MM.1S (cell line): ENCODE results near the gene C16orf78.

Source experiments
- DNase-seq: peaks from one replicate; pipeline ENCODE4 v3.0.0-alpha.2; 2015
- H2AFZ ChIP-seq: fragments of 300-600 bp; sonication (generic); 2 replicates; pipeline ENCODE4 v1.6.0; 2016; ENCODE audit warnings: antibody characterized with exemption, low read length
- H3F3A ChIP-seq: fragments of 300-600 bp; sonication (generic); 2 replicates; pipeline ENCODE4 v1.6.1; 2016; ENCODE audit warnings: mild to moderate bottlenecking, antibody characterized with exemption, low read length, moderate library complexity, mixed read lengths; ENCODE audit not compliant: insufficient read depth
- H3K27ac ChIP-seq: fragments of 300-600 bp; sonication (generic); 2 replicates; pipeline ENCODE4 v1.5.1; 2016; ENCODE audit warnings: mild to moderate bottlenecking, low read length
- H3K27me3 ChIP-seq: fragments of 300-600 bp; sonication (generic); replicated peaks from 2 replicates; pipeline ENCODE4 v1.6.0; 2016; ENCODE audit warnings: low read length; ENCODE audit not compliant: insufficient read depth
- H3K36me3 ChIP-seq: fragments of 300-600 bp; sonication (generic); replicated peaks from 2 replicates; pipeline ENCODE4 v1.6.1; 2016; ENCODE audit warnings: mild to moderate bottlenecking, low read length, mixed read lengths; ENCODE audit not compliant: insufficient read depth
- H3K4me1 ChIP-seq: fragments of 300-600 bp; sonication (generic); 2 replicates; pipeline ENCODE4 v1.6.1; 2016; ENCODE audit warnings: low read length, mixed read lengths
- H3K4me2 ChIP-seq: fragments of 300-600 bp; sonication (generic); 2 replicates; pipeline ENCODE4 v1.6.0; 2016; ENCODE audit warnings: low read depth, low read length
- H3K4me3 ChIP-seq: fragments of 300-600 bp; sonication (generic); 2 replicates; pipeline ENCODE4 v1.5.1; 2016; ENCODE audit warnings: low read length, mixed read lengths
- H3K79me2 ChIP-seq: fragments of 300-600 bp; sonication (generic); 2 replicates; pipeline ENCODE4 v1.6.1; 2016; ENCODE audit warnings: mixed run types, low read length, mixed read lengths
- H3K9ac ChIP-seq: fragments of 300-600 bp; sonication (generic); 2 replicates; pipeline ENCODE4 v1.6.1; 2016; ENCODE audit warnings: low read length, mixed read lengths
- H3K9me2 ChIP-seq: fragments of 300-600 bp; sonication (generic); replicated peaks from 2 replicates; pipeline ENCODE4 v1.6.1; 2016; ENCODE audit warnings: mild to moderate bottlenecking, low read length, mixed read lengths; ENCODE audit not compliant: insufficient read depth
- H3K9me3 ChIP-seq: fragments of 300-600 bp; sonication (generic); replicated peaks from 2 replicates; pipeline ENCODE4 v1.6.1; 2016; ENCODE audit warnings: mild to moderate bottlenecking, low read length, mixed read lengths; ENCODE audit not compliant: insufficient read depth
- H4K20me1 ChIP-seq: fragments of 300-600 bp; sonication (generic); 2 replicates; pipeline ENCODE4 v1.6.1; 2016; ENCODE audit warnings: mild to moderate bottlenecking, low read length, moderate library complexity, mixed read lengths; ENCODE audit not compliant: insufficient read depth
- EZH2 ChIP-seq: fragments of 300-600 bp; sonication (generic); optimal IDR thresholded peaks from 2 replicates; pipeline ENCODE3; 2017; ENCODE audit warnings: low read depth, mild to moderate bottlenecking, antibody characterized with exemption, low read length, mixed read lengths
- EZH2phosphoT487 ChIP-seq: fragments of 300-600 bp; sonication (generic); IDR thresholded peaks from 2 replicates; pipeline ENCODE4 v1.6.1; 2018; ENCODE audit warnings: antibody characterized with exemption, low read length
- TF ChIP-seq, protein P1 (sequence below): fragments of 300-600 bp; sonication (generic); IDR thresholded peaks from 2 replicates; pipeline ENCODE4 v1.5.1; 2016; ENCODE audit warnings: antibody characterized with exemption, low read length, mixed read lengths

Gene C16orf78

GRCh38 chr16:49431591-49432290 lies 58.1 kb downstream of the C16orf78 start:
- Histone ChIP-seq H3K27me3 (no peaks in the 10 kb centered on the region), H3K27ac (no peak overlapping the region), H3K4me3 (no peak overlapping the region)

DNA sequence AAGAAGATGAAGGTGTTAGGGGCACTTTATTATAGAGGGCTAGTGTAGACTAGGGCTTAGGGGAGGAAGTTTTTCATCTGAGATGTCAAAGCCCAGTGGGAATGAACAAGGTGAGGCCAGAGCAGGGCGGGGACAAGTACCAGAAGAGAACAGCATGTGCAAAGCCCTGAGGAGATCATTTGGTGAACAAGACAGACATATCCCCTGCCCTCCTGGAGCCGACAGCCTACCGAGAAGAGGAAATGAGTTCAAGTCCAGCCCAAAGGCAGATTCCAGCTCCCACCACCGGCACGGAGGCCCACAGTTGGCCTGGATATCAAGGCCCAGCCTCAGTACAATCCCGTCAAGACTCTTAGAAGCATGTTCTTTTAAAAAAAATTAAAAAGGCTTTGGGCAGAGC lies 61.1 kb downstream of the C16orf78 start:
- no peak for TF ChIP-seq EZH2
- TF ChIP-seq, protein P1, sequence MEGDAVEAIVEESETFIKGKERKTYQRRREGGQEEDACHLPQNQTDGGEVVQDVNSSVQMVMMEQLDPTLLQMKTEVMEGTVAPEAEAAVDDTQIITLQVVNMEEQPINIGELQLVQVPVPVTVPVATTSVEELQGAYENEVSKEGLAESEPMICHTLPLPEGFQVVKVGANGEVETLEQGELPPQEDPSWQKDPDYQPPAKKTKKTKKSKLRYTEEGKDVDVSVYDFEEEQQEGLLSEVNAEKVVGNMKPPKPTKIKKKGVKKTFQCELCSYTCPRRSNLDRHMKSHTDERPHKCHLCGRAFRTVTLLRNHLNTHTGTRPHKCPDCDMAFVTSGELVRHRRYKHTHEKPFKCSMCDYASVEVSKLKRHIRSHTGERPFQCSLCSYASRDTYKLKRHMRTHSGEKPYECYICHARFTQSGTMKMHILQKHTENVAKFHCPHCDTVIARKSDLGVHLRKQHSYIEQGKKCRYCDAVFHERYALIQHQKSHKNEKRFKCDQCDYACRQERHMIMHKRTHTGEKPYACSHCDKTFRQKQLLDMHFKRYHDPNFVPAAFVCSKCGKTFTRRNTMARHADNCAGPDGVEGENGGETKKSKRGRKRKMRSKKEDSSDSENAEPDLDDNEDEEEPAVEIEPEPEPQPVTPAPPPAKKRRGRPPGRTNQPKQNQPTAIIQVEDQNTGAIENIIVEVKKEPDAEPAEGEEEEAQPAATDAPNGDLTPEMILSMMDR: no peak
- no peak for TF ChIP-seq EZH2phosphoT487

More at GRCh38 chr16:49431591-49432290, 58.1 kb downstream of the C16orf78 start:
- DNase-seq: no peak
- H3K9me2 ChIP-seq: no peaks in the 10 kb centered on the region
- no peaks in the 10 kb centered on the region for H3F3A ChIP-seq
- H2AFZ ChIP-seq: no peak overlapping the region
- H4K20me1 ChIP-seq: no peaks in the 10 kb centered on the region
- H3K9ac ChIP-seq: no peak overlapping the region
- no peak overlapping the region for H3K4me2 ChIP-seq
- H3K36me3 ChIP-seq: no peaks in the 10 kb centered on the region
- TF ChIP-seq, protein P1: no peak
- TF ChIP-seq EZH2 (no peak), EZH2phosphoT487 (no peak)
- no peaks in the 10 kb centered on the region for H3K4me1 ChIP-seq
- no peaks in the 10 kb centered on the region for H3K79me2 ChIP-seq
- no peaks in the 10 kb centered on the region for H3K9me3 ChIP-seq

DNA sequence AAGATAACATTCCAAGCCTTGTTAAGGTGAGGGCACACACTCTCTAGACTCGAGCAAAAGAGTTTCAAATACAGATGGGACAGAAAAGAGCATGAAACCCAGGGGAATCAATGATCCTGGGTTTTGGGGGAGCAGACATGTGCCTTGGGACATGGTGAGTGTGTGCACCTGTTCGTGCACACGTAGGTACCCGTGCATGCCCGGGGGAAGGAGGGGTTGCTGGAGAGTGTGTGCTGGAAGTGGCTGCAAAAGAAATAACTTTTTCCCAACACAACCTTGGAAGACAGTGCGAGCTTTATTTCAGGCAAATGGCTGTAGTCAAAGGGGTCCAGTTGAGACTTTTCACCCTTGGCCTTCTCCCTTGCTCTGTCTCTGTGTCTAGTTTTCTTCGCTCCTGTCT lies 62.6 kb downstream of the C16orf78 start:
- Histone ChIP-seq H3K9ac (no peak overlapping the region), H3K36me3 (no peaks in the 10 kb centered on the region), H3K9me2 (no peaks in the 10 kb centered on the region), H3K27me3 (no peaks in the 10 kb centered on the region), H3K79me2 (no peaks in the 10 kb centered on the region), H3K4me1 (peaks cover 9% of the 10 kb centered on the region), H3K27ac (no peak overlapping the region), H2AFZ (no peak overlapping the region), H4K20me1 (no peaks in the 10 kb centered on the region), H3K4me3 (no peak overlapping the region), H3K4me2 (no peak overlapping the region), H3F3A (no peaks in the 10 kb centered on the region), H3K9me3 (no peaks in the 10 kb centered on the region)
- TF ChIP-seq EZH2 (no peak), EZH2phosphoT487 (no peak)
- TF ChIP-seq, protein P1: no peak
- DNase-seq: no peak

More for the DNA sequence above, 61.1 kb downstream of the C16orf78 start:
- no peak overlapping the region for H2AFZ ChIP-seq
- H3K4me3 ChIP-seq: no peak overlapping the region
- H3K4me2 ChIP-seq: no peak overlapping the region
- DNase-seq: no peak
- no peaks in the 10 kb centered on the region for H3K9me3 ChIP-seq
- no peaks in the 10 kb centered on the region for H3K36me3 ChIP-seq
- H3K27ac ChIP-seq: no peak overlapping the region
- no peaks in the 10 kb centered on the region for H3K9me2 ChIP-seq
- H4K20me1 ChIP-seq: no peaks in the 10 kb centered on the region
- no peaks in the 10 kb centered on the region for H3K79me2 ChIP-seq
- no peak overlapping the region for H3K9ac ChIP-seq
- no peaks in the 10 kb centered on the region for H3F3A ChIP-seq
- H3K4me1 ChIP-seq: no peaks in the 10 kb centered on the region
- H3K27me3 ChIP-seq: no peaks in the 10 kb centered on the region
